Trophoblast cell (in vitro differentiated cells and primary cell): ENCODE results near the gene MFF.

Experiments
- DNase-seq, 2 donors: peaks; one replicate each; pipeline ENCODE4 v3.0.0-alpha.2; 2016
- H2AFZ ChIP-seq: 2 replicates; pipeline ENCODE4 v1.6.1; 2013; ENCODE audit warnings: low read length, moderate library complexity, mild to moderate bottlenecking; ENCODE audit not compliant: insufficient read depth, poor library complexity
- H2AK5ac ChIP-seq: 2 replicates; pipeline ENCODE4 v1.6.1; 2013; ENCODE audit warnings: mild to moderate bottlenecking, low read length
- H2BK120ac ChIP-seq: 2 replicates; pipeline ENCODE4 v1.6.1; 2013; ENCODE audit warnings: low read length, mild to moderate bottlenecking, moderate library complexity; ENCODE audit not compliant: insufficient read depth, poor library complexity
- H2BK12ac ChIP-seq: 2 replicates; pipeline ENCODE4 v1.6.1; 2013; ENCODE audit warnings: mild to moderate bottlenecking, low read length, moderate library complexity
- H2BK5ac ChIP-seq: 2 replicates; pipeline ENCODE4 v1.6.1; 2013; ENCODE audit warnings: low read length, low read depth, moderate library complexity, mild to moderate bottlenecking; ENCODE audit not compliant: poor library complexity
- H3K14ac ChIP-seq: 2 replicates; pipeline ENCODE4 v1.6.1; 2013; ENCODE audit warnings: mild to moderate bottlenecking, low read length
- H3K18ac ChIP-seq: 2 replicates; pipeline ENCODE4 v1.6.1; 2013; ENCODE audit warnings: mild to moderate bottlenecking, low read length
- H3K23ac ChIP-seq: 2 replicates; pipeline ENCODE4 v1.6.1; 2013; ENCODE audit warnings: low read length
- H3K27ac ChIP-seq: 2 replicates; pipeline ENCODE4 v1.5.1; 2013; ENCODE audit warnings: low read depth, mild to moderate bottlenecking, inconsistent platforms, low read length, moderate library complexity
- H3K27me3 ChIP-seq: 2 replicates; pipeline ENCODE4 v1.6.1; 2013; ENCODE audit warnings: inconsistent platforms, mild to moderate bottlenecking, low read length, moderate library complexity; ENCODE audit not compliant: insufficient read depth
- H3K36me3 ChIP-seq, 2 experiments: 1 replicate in 1 of 2; 2 replicates in 1 of 2; pipeline ENCODE4 v1.6.1; 2013; ENCODE audit warnings: low read length in 2 of 2, mild to moderate bottlenecking in 2 of 2, moderate library complexity in 1 of 2; ENCODE audit not compliant: insufficient read depth in 2 of 2, control insufficient read depth in 1 of 2
- H3K4ac ChIP-seq: 2 replicates; pipeline ENCODE4 v1.6.1; 2013; ENCODE audit warnings: low read depth, mild to moderate bottlenecking, low read length, moderate library complexity
- H3K4me1 ChIP-seq, 2 experiments: 1 replicate in 1 of 2; 2 replicates in 1 of 2; pipeline ENCODE4 v1.6.1; 2013; ENCODE audit warnings: low read length in 2 of 2, mild to moderate bottlenecking in 2 of 2, moderate library complexity in 1 of 2; ENCODE audit not compliant: insufficient read depth in 2 of 2, control insufficient read depth in 1 of 2
- H3K4me2 ChIP-seq: 2 replicates; pipeline ENCODE4 v1.6.1; 2013; ENCODE audit warnings: inconsistent platforms, mild to moderate bottlenecking, low read length, moderate library complexity
- H3K4me3 ChIP-seq: 2 replicates; pipeline ENCODE4 v1.5.1; 2013; ENCODE audit warnings: mild to moderate bottlenecking, low read depth, low read length, inconsistent platforms
- H3K79me1 ChIP-seq: one replicate; pipeline ENCODE4 v1.6.1; 2013; ENCODE audit warnings: low read length
- H3K79me2 ChIP-seq: 2 replicates; pipeline ENCODE4 v1.6.1; 2013; ENCODE audit warnings: low read length, mild to moderate bottlenecking; ENCODE audit not compliant: control insufficient read depth, insufficient read depth, poor library complexity
- H3K9ac ChIP-seq: 2 replicates; pipeline ENCODE4 v1.6.1; 2013; ENCODE audit warnings: mild to moderate bottlenecking, low read length
- H3K9me3 ChIP-seq: 2 replicates; pipeline ENCODE4 v1.6.1; 2013; ENCODE audit warnings: low read depth, mild to moderate bottlenecking, control low read depth, inconsistent platforms, low read length; ENCODE audit not compliant: insufficient read depth
- H4K12ac ChIP-seq: 2 replicates; pipeline ENCODE4 v1.6.1; 2013; ENCODE audit warnings: low read depth, mild to moderate bottlenecking, low read length, moderate library complexity
- H4K8ac ChIP-seq: 2 replicates; pipeline ENCODE4 v1.6.1; 2013; ENCODE audit warnings: low read depth, mild to moderate bottlenecking, low read length, moderate library complexity
- H4K91ac ChIP-seq: one replicate; pipeline ENCODE4 v1.6.1; 2013; ENCODE audit warnings: low read depth, mild to moderate bottlenecking, low read length, moderate library complexity
- WGBS: extraction: QIAGEN DNeasy Blood & Tissue Kit; methylation state at CpG from one replicate; pipeline ENCODE4 v1.1.7; 2013; ENCODE audit warnings: missing lambda C conversion rate; ENCODE audit not compliant: insufficient read length, insufficient coverage; ENCODE audit errors: extremely low coverage; 5-methylcytosine and 5-hydroxymethylcytosine counted together

Gene MFF

DNA sequence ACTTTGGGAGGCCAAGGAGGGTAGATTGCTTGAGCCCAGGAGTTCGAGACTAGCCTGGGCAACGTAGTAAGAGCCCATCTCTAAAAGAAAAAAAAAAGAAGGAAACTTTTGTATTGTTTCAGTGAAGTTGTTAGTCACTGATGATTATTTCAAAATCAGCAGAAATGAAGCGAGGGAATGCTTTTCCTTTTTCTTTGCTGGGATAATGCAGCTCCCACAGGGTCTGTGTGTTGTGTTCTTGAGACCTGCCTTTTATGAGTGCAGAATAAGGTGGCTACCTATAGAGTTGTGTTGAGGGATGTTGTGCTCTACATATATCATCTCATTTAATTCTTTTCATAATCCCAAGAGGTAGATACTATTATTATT is 42.4 kb downstream of the MFF start:
- Histone ChIP-seq H3K4me2 (no peak overlapping the region), H2BK120ac (no peak overlapping the region), H2AFZ (no peak overlapping the region), H3K4me3 (no peak overlapping the region), H3K79me1 (no peaks in the 10 kb centered on the region), H3K36me3 (no peaks in the 10 kb centered on the region), H3K79me2 (no peaks in the 10 kb centered on the region), H3K27me3 (no peaks in the 10 kb centered on the region), H3K27ac (no peak overlapping the region), H3K4me1 (no peaks in the 10 kb centered on the region), H2BK12ac (no peak overlapping the region), H4K12ac (no peak overlapping the region), H3K9me3 (no peaks in the 10 kb centered on the region), H3K9ac (no peak overlapping the region), H4K8ac (no peak overlapping the region), H2BK5ac (no peak overlapping the region), H3K18ac (no peak overlapping the region), H3K14ac (no peak overlapping the region), H3K23ac (no peak overlapping the region), H3K4ac (no peak overlapping the region), H4K91ac (no peak overlapping the region), H2AK5ac (no peak overlapping the region)
- peak in 1 of 2 donors; percentile 43 for DNase-seq
- WGBS, result no CpG with 5 or more reads among the region's 3 CpGs

GRCh38 chr2:227368574-227368973 is 43.5 kb downstream of the MFF start:
- no CpG with 5 or more reads among the region's 5 CpGs for WGBS
- Histone ChIP-seq H2BK120ac (no peak overlapping the region), H3K4me2 (no peak overlapping the region), H2BK5ac (no peak overlapping the region), H3K4me3 (no peak overlapping the region), H2AFZ (no peak overlapping the region), H3K14ac (no peak overlapping the region), H3K9me3 (no peaks in the 10 kb centered on the region), H4K12ac (no peak overlapping the region), H3K9ac (no peak overlapping the region), H2AK5ac (no peak overlapping the region), H3K79me1 (no peaks in the 10 kb centered on the region), H3K4ac (no peak overlapping the region), H4K8ac (no peak overlapping the region), H3K79me2 (no peaks in the 10 kb centered on the region), H3K23ac (no peak overlapping the region), H2BK12ac (no peak overlapping the region), H3K4me1 (no peaks in the 10 kb centered on the region), H3K27me3 (no peaks in the 10 kb centered on the region), H3K18ac (no peak overlapping the region), H4K91ac (no peak overlapping the region), H3K27ac (no peak overlapping the region), H3K36me3 (no peaks in the 10 kb centered on the region)
- DNase-seq, result peak in 1 of 2 donors; percentile 9

DNA sequence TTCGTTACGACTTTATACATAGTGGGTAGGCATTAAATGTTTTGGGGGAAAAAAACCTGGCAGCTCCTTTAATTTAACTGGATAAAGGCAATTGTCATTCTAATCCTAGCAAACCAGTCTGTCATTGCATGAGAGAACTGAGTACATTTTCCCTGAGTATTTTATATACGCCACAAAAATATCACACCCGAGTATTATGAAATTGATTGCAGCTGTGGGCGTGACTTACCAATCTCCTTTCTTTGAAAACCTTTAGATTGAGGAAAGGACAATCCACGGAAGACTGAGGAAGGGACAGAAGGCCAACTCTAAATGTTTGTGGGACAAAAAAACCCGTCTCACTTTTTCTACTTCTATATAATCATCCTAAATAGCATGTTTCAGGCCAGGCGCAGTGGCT is 45.0 kb downstream of the MFF start:
- Histone ChIP-seq H3K4me3 (no peak overlapping the region), H2AFZ (no peak overlapping the region), H3K27ac (no peak overlapping the region), H4K91ac (no peak overlapping the region), H3K23ac (no peak overlapping the region), H3K18ac (no peak overlapping the region), H3K4me1 (no peaks in the 10 kb centered on the region), H3K4me2 (no peak overlapping the region), H4K12ac (no peak overlapping the region), H3K9ac (no peak overlapping the region), H2BK5ac (no peak overlapping the region), H3K27me3 (no peaks in the 10 kb centered on the region), H3K14ac (no peak overlapping the region), H3K9me3 (no peaks in the 10 kb centered on the region), H4K8ac (no peak overlapping the region), H2AK5ac (no peak overlapping the region), H2BK12ac (no peak overlapping the region), H3K79me1 (no peaks in the 10 kb centered on the region), H3K4ac (no peak overlapping the region), H3K36me3 (no peaks in the 10 kb centered on the region), H3K79me2 (no peaks in the 10 kb centered on the region), H2BK120ac (no peak overlapping the region)
- WGBS, result no CpG with 5 or more reads among the region's 8 CpGs
- no peak for DNase-seq

DNA sequence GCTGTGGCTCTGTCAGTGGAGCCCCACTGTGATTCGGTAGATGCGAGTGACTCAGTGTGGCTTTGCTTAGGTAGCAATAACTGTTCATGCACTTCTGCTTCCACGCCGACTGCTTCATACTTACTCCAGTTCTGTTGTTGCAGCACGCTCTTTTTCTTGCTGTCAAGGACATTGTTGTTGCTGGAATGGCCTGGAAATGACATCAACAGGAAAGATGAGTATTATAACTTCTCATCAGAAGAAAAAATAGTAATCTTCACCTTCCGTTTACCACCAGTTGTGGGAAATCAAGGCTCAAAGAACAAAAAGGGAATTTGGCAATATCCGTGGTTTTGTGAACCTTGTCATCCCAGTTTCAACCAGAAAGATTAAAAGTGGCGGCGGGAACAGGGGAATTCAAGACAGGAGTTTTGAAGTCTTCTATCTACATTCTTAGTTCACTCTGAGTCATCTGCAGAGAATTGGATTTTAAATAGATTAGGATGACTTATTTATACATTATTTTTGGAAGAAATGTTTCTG is 45.8 kb downstream of the MFF start:
- peak; percentile 58 to 91 for DNase-seq
- Histone ChIP-seq H4K91ac (no peak overlapping the region), H3K4me1 (no peaks in the 10 kb centered on the region), H3K27me3 (no peaks in the 10 kb centered on the region), H3K9ac (no peak overlapping the region), H3K79me1 (no peaks in the 10 kb centered on the region), H3K27ac (no peak overlapping the region), H4K12ac (no peak overlapping the region), H2AFZ (no peak overlapping the region), H3K79me2 (no peaks in the 10 kb centered on the region), H2BK12ac (no peak overlapping the region), H3K4me2 (no peak overlapping the region), H3K4ac (no peak overlapping the region), H2BK5ac (no peak overlapping the region), H3K14ac (no peak overlapping the region), H4K8ac (no peak overlapping the region), H3K23ac (no peak overlapping the region), H3K36me3 (no peaks in the 10 kb centered on the region), H3K9me3 (no peaks in the 10 kb centered on the region), H3K18ac (no peak overlapping the region), H2AK5ac (no peak overlapping the region), H2BK120ac (no peak overlapping the region), H3K4me3 (no peak overlapping the region)
- WGBS, result no CpG with 5 or more reads among the region's 9 CpGs
